Cerebellar nuclear complex (tissue), 1 donor: ENCODE data around the gene EXOC4.

Source experiments
- DNase-seq, 2 experiments: peaks; one replicate each; lab custom pipeline; 2025; lab: John Stamatoyannopoulos, UW

Gene EXOC4

GRCh38 chr7:133706016-133706415 is 453.1 kb downstream of the EXOC4 start:
- no peak for DNase-seq

GRCh38 chr7:133709036-133709880 is 456.4 kb downstream of the EXOC4 start:
- no peak for DNase-seq

- no peak for DNase-seq
Observed at GRCh38 chr7:133712544-133712943, 459.7 kb downstream of the EXOC4 start.

- no peak for DNase-seq
Observed at GRCh38 chr7:133714654-133715053, 461.8 kb downstream of the EXOC4 start.

DNA sequence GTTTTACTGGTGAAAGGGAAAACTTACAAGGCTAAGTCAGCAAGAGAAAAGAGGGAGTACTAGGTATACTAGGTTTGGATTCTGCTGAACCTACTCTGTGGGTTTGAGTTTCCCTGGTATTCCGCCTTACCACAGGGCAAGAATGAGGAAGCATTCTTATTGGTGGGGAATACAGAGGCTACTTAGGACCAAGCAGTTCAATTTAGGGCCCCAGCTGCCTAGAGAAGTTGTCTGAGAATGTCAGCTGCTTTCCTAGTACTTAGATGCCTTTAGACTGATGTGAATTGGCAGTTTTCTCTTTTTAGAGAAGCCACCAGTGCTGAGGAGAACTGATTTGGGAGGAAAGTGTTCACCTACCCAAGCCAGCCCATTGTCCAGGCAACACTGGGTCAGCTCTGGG is 465.3 kb downstream of the EXOC4 start:
- DNase-seq = no peak

DNA sequence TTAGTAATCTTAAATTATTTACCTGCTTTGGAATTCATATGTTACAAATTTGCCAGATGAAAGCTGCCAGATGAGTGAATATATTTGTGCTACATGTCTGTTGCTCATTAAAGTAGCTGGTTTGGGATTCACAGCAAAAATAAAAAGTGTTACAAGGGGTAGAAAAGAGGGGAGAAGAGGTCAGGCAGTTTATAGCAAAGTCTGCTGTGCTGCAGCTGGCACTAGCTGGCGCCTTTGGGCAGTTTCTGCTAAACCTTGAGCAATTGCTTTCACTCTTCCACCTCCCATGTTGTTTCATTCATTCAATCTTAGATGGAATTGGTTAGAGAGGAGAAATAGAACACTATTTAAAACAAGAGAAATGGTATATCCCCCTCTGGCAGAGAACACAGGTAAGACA is 470.2 kb downstream of the EXOC4 start:
- DNase-seq = no peak

GRCh38 chr7:133724148-133724547 is 471.3 kb downstream of the EXOC4 start:
- no peak for DNase-seq

GRCh38 chr7:133724694-133725093 is 471.8 kb downstream of the EXOC4 start:
- DNase-seq = no peak

DNA sequence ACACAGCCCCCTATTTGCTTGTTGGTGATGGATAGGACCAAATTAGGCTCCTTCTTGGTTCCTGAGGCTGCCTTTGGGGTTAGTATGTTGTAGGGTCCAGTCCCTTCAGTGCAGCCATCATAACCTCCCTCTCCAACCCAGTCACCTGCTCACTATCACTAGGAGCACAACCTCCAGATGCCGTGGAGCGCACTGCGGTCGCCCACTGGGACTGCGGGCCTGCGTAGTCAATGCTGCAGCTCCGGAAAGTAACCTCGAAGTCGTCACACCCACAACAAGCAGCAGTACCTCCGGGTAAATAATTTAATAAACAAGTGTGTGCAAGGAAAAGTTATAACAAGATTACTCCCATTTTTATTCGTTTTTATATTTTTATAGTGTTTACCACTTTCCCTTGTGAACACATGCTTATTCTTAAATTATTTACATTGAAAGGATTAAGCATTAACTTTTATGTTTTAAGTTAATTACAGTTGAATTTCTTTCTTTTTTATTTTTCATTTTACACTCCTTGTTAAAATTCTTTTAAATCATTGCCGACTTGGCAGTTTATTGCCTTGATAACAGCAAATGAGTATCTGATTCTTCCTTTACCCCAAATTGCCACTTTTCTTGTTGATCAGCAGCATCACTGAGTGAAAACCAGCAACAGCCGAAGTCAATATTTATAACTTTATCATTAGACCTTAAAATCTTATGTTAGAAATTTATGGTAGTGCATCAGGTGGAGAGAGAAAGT is 474.8 kb downstream of the EXOC4 start:
- no peak for DNase-seq

DNA sequence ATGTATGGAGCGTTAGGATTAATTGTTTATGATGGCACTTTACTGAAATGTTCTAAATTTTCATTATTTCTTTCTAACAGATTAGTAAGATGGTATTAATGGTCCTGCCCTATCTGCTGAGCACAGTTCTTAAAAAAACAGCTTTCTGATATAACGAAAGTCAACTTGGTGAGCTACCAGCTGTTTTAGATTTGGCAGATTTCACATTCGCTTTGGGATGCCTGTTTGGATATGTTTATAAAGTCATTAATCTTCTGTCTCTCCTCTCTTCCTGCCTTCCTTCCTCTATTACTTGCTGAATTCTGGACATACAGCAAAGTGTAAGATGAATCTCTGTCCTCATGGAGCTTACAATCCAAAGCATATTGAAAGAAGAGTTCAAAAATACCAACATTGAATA is 477.5 kb downstream of the EXOC4 start:
- no peak for DNase-seq

DNA sequence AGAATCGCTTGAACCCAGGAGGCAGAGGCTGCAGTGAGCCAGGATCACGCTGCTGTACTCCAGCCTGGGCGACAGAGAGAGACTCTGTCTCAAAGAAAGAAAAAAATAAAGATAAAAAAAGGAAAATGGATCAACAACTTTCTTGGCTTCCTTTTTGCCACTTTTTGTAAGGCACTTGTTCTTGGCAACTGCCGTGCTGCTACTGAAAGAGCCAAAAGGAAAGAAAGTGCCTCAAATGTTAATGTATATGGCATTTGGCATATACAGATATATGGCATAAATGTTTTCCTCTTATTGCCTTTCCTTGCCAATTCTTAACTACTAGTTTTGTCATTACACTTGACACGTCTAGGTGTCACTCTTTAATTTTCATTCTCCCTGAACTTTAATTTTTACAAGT is 480.5 kb downstream of the EXOC4 start:
- no peak for DNase-seq

DNA sequence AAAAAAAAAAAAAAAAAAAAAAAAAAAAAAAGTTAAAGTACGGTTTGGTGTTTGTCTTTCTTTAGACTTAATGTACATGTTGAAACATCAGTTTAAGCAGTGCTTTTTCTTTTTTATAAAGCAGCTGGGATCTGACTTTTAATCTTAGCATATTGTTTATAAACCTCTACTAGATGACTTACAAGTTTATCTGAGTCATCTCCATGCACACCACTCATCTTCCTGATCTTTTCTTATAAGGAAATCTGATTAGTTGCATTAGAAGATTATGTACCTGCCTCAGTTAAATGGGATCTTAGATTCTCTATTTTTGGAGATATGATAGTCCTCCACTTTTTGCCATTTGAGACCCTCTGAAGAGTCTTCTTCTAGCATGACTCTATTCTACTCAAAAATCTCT is 482.3 kb downstream of the EXOC4 start:
- no peak for DNase-seq

DNA sequence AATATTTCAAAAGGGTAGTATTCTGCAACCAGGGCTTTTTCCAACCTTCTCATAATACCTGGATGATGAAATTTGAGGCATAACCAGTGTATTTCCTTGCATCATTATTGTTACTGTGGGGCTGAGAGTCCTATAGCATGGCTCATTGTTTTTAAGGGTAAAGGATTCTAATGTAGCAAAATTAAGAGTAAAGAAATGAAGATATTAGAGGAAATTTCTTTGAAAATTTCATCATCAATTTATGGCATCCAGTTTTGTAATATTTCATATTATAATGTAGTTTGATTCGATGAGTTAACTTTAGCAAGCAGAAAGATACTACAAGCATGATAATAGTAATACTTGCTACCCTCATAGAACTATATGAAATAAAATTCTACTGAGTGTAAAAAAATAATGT is 486.9 kb downstream of the EXOC4 start:
- DNase-seq = no peak

DNA sequence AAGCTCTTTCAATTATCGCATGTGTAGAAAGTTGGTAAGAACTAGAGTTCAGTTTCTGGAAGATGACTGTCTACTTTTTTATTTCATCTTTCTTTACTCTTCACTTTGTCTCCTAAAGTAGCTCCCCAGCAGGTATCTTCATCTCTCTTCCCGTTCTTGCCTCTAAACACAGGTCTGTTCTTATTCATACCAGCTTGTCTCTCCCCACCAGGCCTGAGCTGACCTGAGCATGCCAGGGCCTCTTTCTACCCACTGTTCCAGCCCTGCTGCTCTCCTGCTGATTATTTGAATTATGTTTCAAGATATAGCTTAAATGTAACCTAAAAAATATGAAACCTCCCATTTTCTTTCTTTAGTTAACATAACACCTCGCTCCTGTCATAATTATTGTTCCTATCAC is 488.2 kb downstream of the EXOC4 start:
- no peak for DNase-seq

DNA sequence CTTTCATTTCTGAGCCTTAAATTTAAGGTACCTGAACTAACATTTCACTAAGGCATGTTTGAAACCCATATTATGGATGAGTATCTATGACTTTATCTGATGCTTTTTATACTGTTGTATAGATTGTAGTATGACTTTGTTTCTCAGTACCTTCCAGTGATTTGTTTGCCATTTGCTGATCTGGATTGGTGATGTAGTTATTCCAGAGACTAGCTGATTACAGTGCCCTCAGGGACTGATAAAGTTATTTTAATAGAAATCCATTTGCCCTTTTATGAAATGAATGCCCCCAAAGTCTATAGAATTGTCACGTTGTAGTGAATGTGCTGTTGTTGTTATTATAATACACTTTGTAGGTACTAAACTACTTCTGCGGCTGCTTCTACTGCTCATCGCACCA is 488.8 kb downstream of the EXOC4 start:
- DNase-seq = no peak

DNA sequence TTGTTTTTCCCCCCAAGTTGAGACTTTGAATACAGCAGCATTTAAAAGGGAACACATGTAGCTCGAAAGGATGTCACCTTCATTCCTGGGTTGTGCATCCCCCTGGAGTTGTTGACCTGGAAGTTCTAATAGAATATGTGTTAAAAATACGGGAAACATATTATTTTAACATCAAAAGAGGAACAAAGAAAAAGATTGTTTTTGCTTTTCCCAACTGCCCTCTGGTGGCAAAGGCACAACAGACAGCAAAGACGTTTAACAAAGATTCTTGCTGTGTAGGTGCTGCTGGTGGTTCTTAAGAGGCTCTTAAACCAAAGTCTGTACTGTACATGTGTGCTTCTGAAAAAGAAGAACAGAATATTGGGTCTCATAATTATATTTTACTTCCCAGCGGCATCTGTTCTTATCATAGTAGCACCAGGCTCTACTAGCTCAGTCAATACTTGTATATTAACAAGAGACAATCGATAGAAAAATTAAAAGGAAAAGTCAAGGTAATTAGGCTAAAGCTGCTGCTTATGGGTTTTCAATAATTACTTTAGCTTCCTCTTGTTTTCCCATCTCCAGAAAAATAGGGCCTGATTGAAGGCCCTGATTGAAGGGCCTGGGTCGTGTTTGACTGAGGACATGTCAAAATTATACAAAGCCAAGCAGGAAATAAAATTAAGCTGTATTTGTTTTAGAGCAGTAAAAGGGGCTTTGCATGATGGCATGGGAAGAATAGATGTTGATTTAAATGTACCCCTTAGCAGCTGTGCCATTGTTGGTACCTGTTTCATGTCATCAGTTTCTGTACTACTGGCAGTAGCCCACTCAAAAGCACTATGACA is 490.0 kb downstream of the EXOC4 start:
- no peak for DNase-seq

GRCh38 chr7:133744451-133744850 is 491.6 kb downstream of the EXOC4 start:
- DNase-seq = no peak

DNA sequence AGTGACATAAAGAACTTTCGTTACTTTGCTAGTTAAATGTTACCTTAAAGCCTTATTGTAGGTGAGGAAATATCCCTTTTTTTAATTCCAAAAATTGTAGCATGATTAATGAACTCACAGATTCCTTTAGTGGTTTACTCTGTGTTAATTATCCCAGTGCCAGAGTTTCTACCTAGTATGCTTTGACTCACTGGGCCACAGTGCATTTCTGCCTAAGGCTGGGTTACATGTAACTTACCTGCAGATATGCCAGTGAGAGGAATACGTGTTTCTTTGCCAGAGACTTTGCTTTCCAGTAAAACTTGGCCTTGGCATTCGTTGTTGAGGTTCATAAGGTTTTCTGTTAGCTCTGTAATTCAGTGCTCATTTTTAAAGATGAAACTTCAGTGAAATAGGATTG is 493.4 kb downstream of the EXOC4 start:
- no peak for DNase-seq

GRCh38 chr7:133746847-133747246 is 494.0 kb downstream of the EXOC4 start:
- DNase-seq = no peak

DNA sequence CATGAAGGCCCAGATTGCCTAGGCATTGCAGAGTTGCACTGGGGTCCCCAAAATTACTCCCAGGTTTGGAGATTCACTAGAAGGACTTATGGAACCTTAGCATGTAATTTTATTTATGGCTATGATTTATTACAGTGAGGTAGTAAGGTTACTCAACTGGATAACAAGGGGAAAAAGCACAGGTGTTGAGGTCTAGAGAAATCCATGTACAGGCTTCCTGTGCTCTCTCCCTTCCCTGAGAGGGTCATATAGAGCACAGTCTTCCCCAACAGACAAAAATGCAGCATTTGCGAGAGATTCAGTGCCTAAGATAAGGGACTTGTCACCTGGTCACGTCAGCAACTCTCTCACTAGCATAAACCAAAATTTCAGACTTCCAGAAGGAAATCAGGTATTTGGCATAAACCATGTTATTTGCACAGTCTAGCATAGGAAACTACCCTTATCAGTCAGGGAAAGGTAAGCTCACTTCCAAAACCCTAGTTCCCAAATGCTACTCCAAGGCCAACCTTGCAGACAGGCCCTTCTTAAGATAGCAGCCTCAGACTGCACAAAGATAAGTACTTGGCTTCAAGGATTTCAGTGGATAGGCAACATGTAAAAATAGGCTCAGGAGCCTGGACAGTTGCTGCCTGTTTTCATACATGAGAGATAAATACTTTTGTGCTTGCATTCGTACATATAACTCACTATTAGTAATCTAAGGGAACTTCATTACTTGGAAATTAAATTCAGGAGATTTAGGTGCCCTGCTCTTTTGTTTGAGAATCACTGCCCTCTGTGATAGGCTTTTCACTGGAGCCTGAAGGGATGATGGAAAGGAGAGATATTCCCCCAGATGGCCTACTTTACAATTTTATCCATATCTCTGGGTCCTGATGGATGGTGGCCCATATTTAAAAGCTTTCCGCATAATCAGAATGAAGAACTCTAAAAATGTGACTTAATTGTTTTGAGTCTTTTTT is 495.8 kb downstream of the EXOC4 start:
- DNase-seq = no peak

DNA sequence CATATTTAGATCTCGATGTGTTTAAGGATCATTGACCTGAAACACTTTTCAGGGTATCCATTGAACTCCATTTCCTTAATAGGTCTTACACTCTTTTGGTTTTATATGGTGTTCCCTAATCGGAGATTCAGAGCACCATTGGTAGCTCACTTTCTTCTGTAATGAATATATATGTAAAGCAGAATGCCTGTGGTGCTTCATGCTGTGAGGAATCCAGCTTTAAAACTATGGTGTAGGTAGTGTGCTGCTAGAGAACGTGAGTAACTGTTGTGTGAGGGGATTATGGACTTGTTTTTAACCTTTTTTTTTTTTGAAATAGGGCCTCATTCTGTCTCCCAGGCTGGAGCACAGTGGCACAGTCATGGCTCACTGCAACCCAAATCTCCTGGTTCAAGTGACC is 497.4 kb downstream of the EXOC4 start:
- no peak for DNase-seq
